K562 (cell line): Measurements from ENCODE around the gene EXT2. TPM values are rescaled to one million over a fixed set of nuclear protein-coding genes. Genes with fewer than 3 reads are reported as not detected.

ENCODE experiments used
- ATAC-seq: fragments of 200-7000 bp; cut with Tn5 transposase; 3 replicates; pipeline ENCODE4 v1.9.1; 2020; ENCODE audit warnings: moderate library complexity
- BruUV-seq: library from RNA; stranded (reverse); fragments of 400-500 nt; replicated peaks from 2 replicates; lab custom pipeline; 2021; lab: Mats Ljungman, UMichigan
- CTCF ChIA-PET: fragments of 300-600 bp; formaldehyde crosslinking; extraction: SDS; loops from one replicate; lab custom pipeline; 2021; ENCODE audit warnings: low intra/inter-chr PET ratio; lab: Yijun Ruan, JAX
- POLR2A ChIA-PET: fragments of 300-600, 350-650 bp; sonication (Branson Sonifier 250); formaldehyde crosslinking; extraction: SDS; loops from one replicate; lab custom pipeline; 2021; ENCODE audit warnings: antibody characterized with exemption, inconsistent platforms; lab: Yijun Ruan, JAX
- DNase-seq, 4 experiments: peaks; one replicate each; pipeline versions ENCODE4 v3.0.0 to v3.0.0-alpha.2; 2011 to 2018; ENCODE audit warnings: low spot score in 3 of 4, mixed read lengths in 3 of 4; ENCODE audit errors: extremely low read depth in 1 of 4
- FAIRE-seq: peaks from 2 replicates; lab custom pipeline; 2011; peaks lifted over from hg19 to GRCh38; lab: Jason Lieb, UNC
- H2AFZ ChIP-seq: 2 replicates; pipeline ENCODE4 v1.6.0; 2011; ENCODE audit warnings: low read depth, low read length, control low read depth, inconsistent platforms
- H3K27ac ChIP-seq: fragments of 200-600 bp; 3 replicates; pipeline ENCODE4 v1.8.0; 2011; ENCODE audit warnings: low read depth, mild to moderate bottlenecking, control low read depth, inconsistent platforms, low read length, moderate library complexity, mixed read lengths; ENCODE audit errors: extremely low read depth
- H3K27me3 ChIP-seq, 2 experiments: fragments of 300-600 bp in 1 of 2; 2 replicates in 1 of 2; 3 replicates in 1 of 2; pipeline versions ENCODE4 v1.6.0 to v1.8.0; 2011; ENCODE audit warnings: inconsistent platforms in 2 of 2, low read length in 2 of 2, mild to moderate bottlenecking in 1 of 2, mixed read lengths in 1 of 2, moderate library complexity in 1 of 2; ENCODE audit not compliant: control insufficient read depth in 2 of 2, insufficient read depth in 2 of 2
- H3K36me3 ChIP-seq: fragments of 300-600 bp; 3 replicates; pipeline ENCODE4 v1.8.0; 2011; ENCODE audit warnings: mild to moderate bottlenecking, low read length, inconsistent platforms; ENCODE audit not compliant: control insufficient read depth, insufficient read depth
- H3K4me1 ChIP-seq, 2 experiments: fragments of 200-600 bp in 1 of 2; replicated peaks in 1 of 2; 2 replicates in 1 of 2; 3 replicates in 1 of 2; pipeline versions ENCODE4 v1.5.1 to v1.8.0; 2011; ENCODE audit warnings: inconsistent platforms in 2 of 2, low read length in 2 of 2, mild to moderate bottlenecking in 1 of 2, mixed read lengths in 1 of 2, moderate library complexity in 1 of 2; ENCODE audit not compliant: control insufficient read depth in 2 of 2, insufficient read depth in 2 of 2
- H3K4me2 ChIP-seq: 2 replicates; pipeline ENCODE4 v1.6.1; 2011; ENCODE audit warnings: low read length, control low read depth, inconsistent platforms, mixed read lengths; ENCODE audit not compliant: insufficient read depth
- H3K4me3 ChIP-seq: fragments of 200-600 bp; sonication (generic), shearing (Covaris generic); 2 replicates; pipeline ENCODE4 v1.5.1; 2016; ENCODE audit warnings: control low read depth, inconsistent platforms
- H3K79me2 ChIP-seq: fragments of 200-600 bp; 3 replicates; pipeline ENCODE4 v1.8.0; 2011; ENCODE audit warnings: low read length, inconsistent platforms; ENCODE audit not compliant: control insufficient read depth, insufficient read depth
- H3K9ac ChIP-seq, 2 experiments: 2 replicates each; pipeline versions ENCODE4 v1.6.0 to v1.6.1; 2011; ENCODE audit warnings: low read depth in 2 of 2, low read length in 2 of 2, control low read depth in 1 of 2, inconsistent platforms in 1 of 2, mild to moderate bottlenecking in 1 of 2, mixed read lengths in 1 of 2; ENCODE audit not compliant: insufficient read depth in 1 of 2
- H3K9me1 ChIP-seq: one replicate; pipeline ENCODE4 v1.6.0; 2011; ENCODE audit warnings: inconsistent platforms, mild to moderate bottlenecking, low read length, moderate library complexity; ENCODE audit not compliant: control insufficient read depth, insufficient read depth
- H3K9me3 ChIP-seq: replicated peaks from 2 replicates; pipeline ENCODE4 v1.5.1; 2011; ENCODE audit warnings: low read depth, low read length, inconsistent platforms; ENCODE audit not compliant: control insufficient read depth, insufficient read depth
- H4K20me1 ChIP-seq: replicated peaks from 2 replicates; pipeline ENCODE4 v1.6.1; 2011; ENCODE audit warnings: low read length, inconsistent platforms, mixed read lengths; ENCODE audit not compliant: control insufficient read depth, insufficient read depth
- ESRRA ChIP-seq: fragments of 450-650 bp; IDR thresholded peaks from 2 replicates; pipeline ENCODE4 v1.6.1; 2014; ENCODE audit warnings: low read depth, mild to moderate bottlenecking, moderate library complexity, borderline replicate concordance
- FIP1L1 ChIP-seq: fragments of 200-400 bp; formaldehyde crosslinking; IDR thresholded peaks from 2 replicates; pipeline ENCODE4 v1.6.1; 2018; ENCODE audit warnings: mild to moderate bottlenecking, low read depth, low read length; ENCODE audit not compliant: poor library complexity, severe bottlenecking
- SMARCB1 ChIP-seq: IDR thresholded peaks from 2 replicates; pipeline ENCODE4 v1.6.1; 2011; ENCODE audit warnings: improper control_type of control experiment, low read depth; ENCODE audit not compliant: insufficient read length
- UBTF ChIP-seq, 2 experiments: IDR thresholded peaks; 2 replicates each; pipeline ENCODE4 v1.6.1; 2012; ENCODE audit warnings: improper control_type of control experiment in 2 of 2, low read depth in 2 of 2, low read length in 2 of 2, borderline replicate concordance in 1 of 2
- WGBS: fragments of 100-300 bp; shearing (Covaris generic); methylation state at CpG from one replicate; pipeline ENCODE4 v1.1.6; 2016; ENCODE audit warnings: low coverage, mixed read lengths; ENCODE audit not compliant: insufficient coverage; ENCODE audit errors: missing lambda C conversion rate; 5-methylcytosine and 5-hydroxymethylcytosine counted together
- in situ Hi-C: fragments of 300-500 bp; cut with MboI; formaldehyde crosslinking; loops from 4 replicates; pipeline ENCODE4 v1.15.0; 2018; ENCODE audit warnings: inconsistent platforms, mixed read lengths
- intact Hi-C: fragments of 100-400 bp; cut with micrococcal nuclease; formaldehyde crosslinking; loops from 2 replicates; pipeline ENCODE4 v1.14.2; 2022
- polyA plus RNA-seq, 8 experiments: library from polyadenylated mRNA; depleted of rRNA in 4 of 8; stranded (reverse) in 5 of 8; unstranded in 3 of 8; fragments of >200 nt; fragmentation: Nextera tagmentation in 2 of 8; fragmentation: Illumina TruSeq in 1 of 8; extraction: Ambion mirVana in 2 of 8; extraction: Trizol in 1 of 8; gene quantifications; 2 replicates each; pipeline versions ENCODE4 v1.2.1 to v1.2.3, GENCODE V29; 2011 to 2014; ENCODE audit warnings: inconsistent platforms in 1 of 8, missing spikeins in 1 of 8
- total RNA-seq, 7 experiments: library from RNA; depleted of rRNA in 6 of 7; stranded (reverse); fragments of >200 nt in 6 of 7; fragmentation: Illumina TruSeq in 2 of 7; extraction: Trizol in 2 of 7; gene quantifications; 2 replicates each; pipeline versions ENCODE4 v1.2.1 to v1.2.3, GENCODE V29; 2011 to 2021; ENCODE audit warnings: low replicate concordance in 1 of 7

EXT2 gene
- total and polyA plus RNA-seq, 9 of the 15 experiments (the other 6 are each of a cell fraction or from before 2014, with no cell fraction given), result 7.5 to 52.1 (median 38.1) TPM

GRCh38 chr11:44243086-44243485, 147.6 kb downstream of the EXT2 start:
- no peak overlapping the region for H3K4me3 ChIP-seq
- WGBS, result 31% methylated on average over 4 of the region's 5 CpGs
- H3K4me2 ChIP-seq, result no peak overlapping the region
- H2AFZ ChIP-seq, result no peak overlapping the region
- no peak overlapping the region for H3K27ac ChIP-seq
- H3K4me1 ChIP-seq, result peaks cover 5 to 11% of the 10 kb centered on the region in 2 experiments; a peak in 4 of 5 replicates
- ChIA-PET POLR2A (interaction anchor here (0.5 to 1.7 kb wide), 4 partner anchors 16 to 423 kb away, joined by 3 to 4 read pairs (median 3); no protein-coding TSS in a partner anchor), CTCF (interaction anchor here (0.6 kb wide), 1 partner anchor 524 kb away, joined by 4 read pairs; no protein-coding TSS in a partner anchor)
- DNase-seq (peak in 1 of 4 experiments; percentile 16), FAIRE-seq (no peak), ATAC-seq (peak; percentile 49; the same call in 2 of the 3 replicates)
- in situ Hi-C loops (no loop called here), intact Hi-C loops (no loop called here)
- peaks cover 16% of the 10 kb centered on the region; the same call in 2 of the 3 replicates for H3K36me3 ChIP-seq
- BruUV-seq, result no TSS peak
- peak overlapping the region in 1 of 2 experiments; percentile 74; a peak in 1 of 4 replicates for H3K9ac ChIP-seq
- no peaks in the 10 kb centered on the region for H3K27me3 ChIP-seq
- no peaks in the 10 kb centered on the region; the same call in 1 of the 2 replicates for H4K20me1 ChIP-seq
- H3K9me1 ChIP-seq, result no peaks in the 10 kb centered on the region
- TF ChIP-seq UBTF (IDR thresholded peaks at IDR 0.05; ENCODE audit: borderline replicate concordance in 1 of 2, low read depth in 2 of 2, low read length in 2 of 2) (no peak), ESRRA (no peak), SMARCB1 (no peak), FIP1L1 (no peak)
- H3K9me3 ChIP-seq, result no peaks in the 10 kb centered on the region
- H3K79me2 ChIP-seq, result no peaks in the 10 kb centered on the region
